Thymus (tissue), 14 donors: ENCODE data around the gene DMAP1. TPM values are rescaled to one million over a fixed set of nuclear protein-coding genes. Genes with fewer than 3 reads are reported as not detected.
"Not testable (repeated sequence)": the region's sequence is repeated elsewhere in the genome, so short reads cannot be mapped to it uniquely, and the experiment has no call there.

Experiments
- DNase-seq, 9 donors: peaks; one replicate each; pipeline ENCODE4 v3.0.0-alpha.2; 2013; ENCODE audit warnings: low spot score in 9 of 9, low read depth in 6 of 9, missing footprints in 1 of 9
- H3K27ac ChIP-seq, 2 donors: one replicate each; pipeline ENCODE4 v1.5.1; 2013; ENCODE audit warnings: control low read depth in 1 of 2, low read depth in 1 of 2, low read length in 1 of 2, mild to moderate bottlenecking in 1 of 2, moderate library complexity in 1 of 2
- H3K27me3 ChIP-seq, 2 donors: one replicate each; pipeline ENCODE4 v1.5.1; 2013; ENCODE audit warnings: low read length in 1 of 2; ENCODE audit not compliant: control insufficient read depth in 2 of 2, insufficient read depth in 1 of 2
- H3K36me3 ChIP-seq, 2 donors: one replicate each; pipeline ENCODE4 v1.5.1; 2013; ENCODE audit warnings: low read length in 1 of 2, mild to moderate bottlenecking in 1 of 2, moderate library complexity in 1 of 2; ENCODE audit not compliant: control insufficient read depth in 2 of 2, insufficient read depth in 2 of 2
- H3K4me1 ChIP-seq, 2 donors: one replicate each; pipeline ENCODE4 v1.5.1; 2013; ENCODE audit warnings: low read length in 2 of 2; ENCODE audit not compliant: control insufficient read depth in 2 of 2, insufficient read depth in 2 of 2
- H3K4me3 ChIP-seq, 2 donors: one replicate each; pipeline ENCODE4 v1.5.1; 2013; ENCODE audit warnings: low read length in 2 of 2, control low read depth in 1 of 2, mild to moderate bottlenecking in 1 of 2
- H3K9me3 ChIP-seq, 2 donors: one replicate each; pipeline ENCODE4 v1.5.1; 2013; ENCODE audit warnings: low read length in 1 of 2, mild to moderate bottlenecking in 1 of 2; ENCODE audit not compliant: control insufficient read depth in 2 of 2, insufficient read depth in 1 of 2
- WGBS: extraction: QIAGEN DNeasy Blood & Tissue Kit; methylation state at CpG from one replicate; pipeline ENCODE4 v1.1.7; 2013; 5-methylcytosine and 5-hydroxymethylcytosine counted together
- long read RNA-seq, 10 donors: transcript quantifications; one replicate each; lab custom pipeline, GENCODE V29; 2026
- polyA plus RNA-seq: library from polyadenylated mRNA; stranded (reverse); fragments of 200-250 nt; gene quantifications from one replicate; pipeline ENCODE4 v1.2.3, GENCODE V29; 2013
- total RNA-seq: library from RNA; stranded (reverse); fragments of 120-200 nt; gene quantifications from one replicate; pipeline ENCODE4 v1.2.4, GENCODE V29; 2013
- donor health status: healthy.

The DMAP1 gene
- total RNA-seq = 21.2 TPM
- polyA plus RNA-seq = 81.6 TPM
- long read RNA-seq, donor 1, partial matches to known transcripts = 0 of 1 reads
- long read RNA-seq, donor 1, other reads (novel, unspliced or antisense) = 0 of 1 reads
- long read RNA-seq, donor 2, full-length matches to known transcripts = 12 of 87 reads
- long read RNA-seq, donor 2, partial matches to known transcripts = 56 of 87 reads
- long read RNA-seq, donor 2, other reads (novel, unspliced or antisense) = 19 of 87 reads
- long read RNA-seq, donor 3, full-length matches to known transcripts = 13 of 50 reads
- long read RNA-seq, donor 3, partial matches to known transcripts = 23 of 50 reads
- long read RNA-seq, donor 3, other reads (novel, unspliced or antisense) = 14 of 50 reads
- long read RNA-seq, donor 4, full-length matches to known transcripts = 8 of 15 reads
- long read RNA-seq, donor 4, partial matches to known transcripts = 7 of 15 reads
- long read RNA-seq, donor 4, other reads (novel, unspliced or antisense) = 0 of 15 reads
- long read RNA-seq, donor 5, full-length matches to known transcripts = 13 of 71 reads
- long read RNA-seq, donor 5, partial matches to known transcripts = 38 of 71 reads
- long read RNA-seq, donor 5, other reads (novel, unspliced or antisense) = 20 of 71 reads
- long read RNA-seq, donor 6, partial matches to known transcripts = 36 of 42 reads
- long read RNA-seq, donor 6, other reads (novel, unspliced or antisense) = 0 of 42 reads
- long read RNA-seq, donor 7, full-length matches to known transcripts = 11 of 28 reads
- long read RNA-seq, donor 7, partial matches to known transcripts = 17 of 28 reads
- long read RNA-seq, donor 7, other reads (novel, unspliced or antisense) = 0 of 28 reads
- long read RNA-seq, donor 8, partial matches to known transcripts = 7 of 11 reads
- long read RNA-seq, donor 8, other reads (novel, unspliced or antisense) = 0 of 11 reads
- long read RNA-seq, donor 9, full-length matches to known transcripts = 5 of 5 reads
- long read RNA-seq, donor 9, partial matches to known transcripts = 0 of 5 reads
- long read RNA-seq, donor 9, other reads (novel, unspliced or antisense) = 0 of 5 reads
- long read RNA-seq, donor 10, full-length matches to known transcripts = 5 of 5 reads
- long read RNA-seq, donor 10, partial matches to known transcripts = 0 of 5 reads
- long read RNA-seq, donor 10, other reads (novel, unspliced or antisense) = 0 of 5 reads

- peak within 1 kb of the TSS; percentile 74 to 95 for H3K4me3 ChIP-seq
- H3K27me3 ChIP-seq = no peaks in the 10 kb centered on the region
- H3K36me3 ChIP-seq = peaks cover 25 to 27% of the 10 kb centered on the region in 2 donors
- peaks cover 0 to 3% of the 10 kb centered on the region in 2 donors for H3K9me3 ChIP-seq
- WGBS = 1% methylated on average over 44 of the region's 44 CpGs
- H3K27ac ChIP-seq = peak within 1 kb of the TSS; percentile 64
- peak; percentile 51 to 92 (median 76) for DNase-seq
- H3K4me1 ChIP-seq = peaks cover 11 to 14% of the 10 kb centered on the region in 2 donors
Observed at GRCh38 chr1:44213222-44214112, at the start of gene DMAP1. Gene DMAP1, plus strand, starts transcription at chr1:44213471. Its CDS starts 283 bp downstream, at chr1:44213754.

- H3K27ac ChIP-seq = no peak overlapping the region
- H3K4me3 ChIP-seq = no peak overlapping the region
- H3K9me3 ChIP-seq = peaks cover 0 to 14% of the 10 kb centered on the region in 2 donors
- H3K4me1 ChIP-seq = no peaks in the 10 kb centered on the region
- H3K27me3 ChIP-seq = no peaks in the 10 kb centered on the region
- H3K36me3 ChIP-seq = no peaks in the 10 kb centered on the region
- DNase-seq = no peak
- 69% methylated on average over 5 of the region's 5 CpGs for whole genome bisulfite sequencing
Observed at GRCh38 chr1:44168520-44169098, 44.7 kb upstream of the DMAP1 start.

GRCh38 chr1:44170281-44170823 is 42.9 kb upstream of the DMAP1 start:
- Histone ChIP-seq H3K9me3 (peaks cover 0 to 16% of the 10 kb centered on the region in 2 donors), H3K4me3 (no peak overlapping the region), H3K27ac (no peak overlapping the region), H3K27me3 (no peaks in the 10 kb centered on the region), H3K4me1 (no peaks in the 10 kb centered on the region), H3K36me3 (no peaks in the 10 kb centered on the region)
- WGBS = 99% methylated on average over 3 of the region's 3 CpGs
- no peak for DNase-seq

- Histone ChIP-seq H3K9me3 (peaks cover 0 to 8% of the 10 kb centered on the region in 2 donors), H3K4me1 (no peaks in the 10 kb centered on the region), H3K27me3 (no peaks in the 10 kb centered on the region), H3K36me3 (no peaks in the 10 kb centered on the region), H3K27ac (no peak overlapping the region), H3K4me3 (no peak overlapping the region)
- 88% methylated on average over 1 of the region's 1 CpG for WGBS
- no peak for DNase-seq
Observed at GRCh38 chr1:44174630-44175029, 38.6 kb upstream of the DMAP1 start.

- Histone ChIP-seq H3K9me3 (no peaks in the 10 kb centered on the region), H3K36me3 (no peaks in the 10 kb centered on the region), H3K27ac (no peak overlapping the region), H3K4me3 (no peak overlapping the region), H3K27me3 (no peaks in the 10 kb centered on the region), H3K4me1 (no peaks in the 10 kb centered on the region)
- 90% methylated on average over 8 of the region's 8 CpGs for WGBS
- DNase-seq = no peak
Observed at GRCh38 chr1:44200336-44200735, 12.9 kb upstream of the DMAP1 start.

GRCh38 chr1:44206545-44206944 is 6.7 kb upstream of the DMAP1 start:
- not testable (repeated sequence) for H3K4me1 ChIP-seq, DNase-seq, H3K36me3 ChIP-seq, H3K27ac ChIP-seq, H3K27me3 ChIP-seq, H3K9me3 ChIP-seq, H3K4me3 ChIP-seq
- WGBS = 98% methylated on average over 5 of the region's 5 CpGs

GRCh38 chr1:44208226-44208625 is 5.0 kb upstream of the DMAP1 start:
- no peak overlapping the region for H3K27ac ChIP-seq
- no peaks in the 10 kb centered on the region for H3K36me3 ChIP-seq
- no peak overlapping the region for H3K4me3 ChIP-seq
- peaks cover 5% of the 10 kb centered on the region in 2 donors for H3K4me1 ChIP-seq
- no peaks in the 10 kb centered on the region for H3K27me3 ChIP-seq
- no peaks in the 10 kb centered on the region for H3K9me3 ChIP-seq
- DNase-seq = no peak

GRCh38 chr1:44210595-44210994 is 2.7 kb upstream of the DMAP1 start:
- DNase-seq = no peak
- Histone ChIP-seq H3K4me1 (peaks cover 11 to 14% of the 10 kb centered on the region in 2 donors), H3K9me3 (peaks cover 0 to 3% of the 10 kb centered on the region in 2 donors), H3K4me3 (no peak overlapping the region), H3K27me3 (no peaks in the 10 kb centered on the region), H3K27ac (no peak overlapping the region), H3K36me3 (peaks cover 7 to 10% of the 10 kb centered on the region in 2 donors)
- WGBS = 97% methylated on average over 1 of the region's 1 CpG
